ENCODE data around the gene NAAA. TPM values are rescaled to one million over a fixed set of nuclear protein-coding genes. Genes with fewer than 3 reads are reported as not detected.
A peak's percentile ranks its signal among the peaks of the same experiment; 100 is the strongest.
"Not testable (repeated sequence)": the region's sequence is repeated elsewhere in the genome, so short reads cannot be mapped to it uniquely, and the experiment has no call there.

The NAAA gene
- total RNA-seq, 1 donor from 2014 or later: 41.4 TPM

- no peak for DNase-seq (ENCODE audit: low read depth)
Observed at GRCh38 chr4:75920327-75920726, 20.5 kb downstream of the NAAA start.

- DNase-seq (ENCODE audit: low read depth): peak; percentile 89
Observed at GRCh38 chr4:75919920-75920319, 20.9 kb downstream of the NAAA start.

- DNase-seq (ENCODE audit: low read depth): peak; percentile 68
Observed at GRCh38 chr4:75916091-75916661, 24.6 kb downstream of the NAAA start.

- no peak for DNase-seq (ENCODE audit: low read depth)
Observed at GRCh38 chr4:75912968-75913367, 27.8 kb downstream of the NAAA start.

GRCh38 chr4:75910831-75911230 lies 30.0 kb downstream of the NAAA start:
- DNase-seq (ENCODE audit: low read depth): not testable (repeated sequence)

- DNase-seq (ENCODE audit: low read depth): no peak
Observed at GRCh38 chr4:75909405-75909804, 31.4 kb downstream of the NAAA start.

- DNase-seq (ENCODE audit: low read depth): peak; percentile 70
Observed at GRCh38 chr4:75908555-75908954, 32.3 kb downstream of the NAAA start.

- DNase-seq (ENCODE audit: low read depth): no peak
Observed at GRCh38 chr4:75907966-75908365, 32.8 kb downstream of the NAAA start.

GRCh38 chr4:75904076-75904475 lies 36.7 kb downstream of the NAAA start:
- peak; percentile 54 for DNase-seq (ENCODE audit: low read depth)

GRCh38 chr4:75902352-75902751 lies 38.5 kb downstream of the NAAA start, which contains the start of gene PPEF2:
Gene PPEF2, minus strand, starts transcription at chr4:75902452. Its CDS starts 6,127 bp downstream, at chr4:75896325.
- no peak for DNase-seq (ENCODE audit: low read depth)

- no peak for DNase-seq (ENCODE audit: low read depth)
Observed at GRCh38 chr4:75898536-75898935, 42.3 kb downstream of the NAAA start.

GRCh38 chr4:75895744-75896314 lies 45.0 kb downstream of the NAAA start:
- DNase-seq (ENCODE audit: low read depth): peak; percentile 44

GRCh38 chr4:75892508-75892907 lies 48.3 kb downstream of the NAAA start:
- DNase-seq (ENCODE audit: low read depth): no peak

- no peak for DNase-seq (ENCODE audit: low read depth)
Observed at GRCh38 chr4:75891611-75892010, 49.2 kb downstream of the NAAA start.

- DNase-seq (ENCODE audit: low read depth): no peak
Observed at GRCh38 chr4:75889537-75890199, 51.1 kb downstream of the NAAA start.

- DNase-seq (ENCODE audit: low read depth): no peak
Observed at GRCh38 chr4:75886104-75886503, 54.7 kb downstream of the NAAA start.

- no peak for DNase-seq (ENCODE audit: low read depth)
Observed at GRCh38 chr4:75881476-75881875, 59.3 kb downstream of the NAAA start.

GRCh38 chr4:75880278-75880677 lies 60.5 kb downstream of the NAAA start:
- DNase-seq (ENCODE audit: low read depth): no peak

- no peak for DNase-seq (ENCODE audit: low read depth)
Observed at GRCh38 chr4:75878246-75878756, 62.5 kb downstream of the NAAA start.

GRCh38 chr4:75876218-75876617 lies 64.6 kb downstream of the NAAA start:
- DNase-seq (ENCODE audit: low read depth): no peak

GRCh38 chr4:75869100-75869499 lies 71.7 kb downstream of the NAAA start:
- DNase-seq (ENCODE audit: low read depth): no peak

- DNase-seq (ENCODE audit: low read depth): no peak
Observed at GRCh38 chr4:75867130-75867529, 73.7 kb downstream of the NAAA start.
